ENCODE data around the gene GRIA1.
"Not testable (repeated sequence)": the region's sequence is repeated elsewhere in the genome, so short reads cannot be mapped to it uniquely, and the experiment has no call there.

Gene GRIA1

GRCh38 chr5:153723022-153723610 lies 232.6 kb downstream of the GRIA1 start:
- Mint-ChIP-seq H3K9me3 (peaks cover 0 to 16% of the 10 kb centered on the region in 2 donors), H3K27ac (peak overlapping the region in 1 of 2 donors; percentile 54)
- H3K27me3 Mint-ChIP-seq, ATAC-seq, H3K4me1 Mint-ChIP-seq, H3K4me3 Mint-ChIP-seq, DNase-seq: not testable (repeated sequence)

GRCh38 chr5:153742060-153742459 lies 251.6 kb downstream of the GRIA1 start:
- peaks cover 4 to 7% of the 10 kb centered on the region in 2 donors for H3K9me3 Mint-ChIP-seq
- ATAC-seq (no peak), DNase-seq (no peak)
- H3K27me3 Mint-ChIP-seq = peaks cover 8% of the 10 kb centered on the region
- no peak overlapping the region for H3K4me3 Mint-ChIP-seq
- no peaks in the 10 kb centered on the region for H3K4me1 Mint-ChIP-seq
- no peak overlapping the region for H3K27ac Mint-ChIP-seq

GRCh38 chr5:153744751-153745150 lies 254.3 kb downstream of the GRIA1 start:
- Mint-ChIP-seq H3K4me1 (no peaks in the 10 kb centered on the region), H3K9me3 (peaks cover 4 to 7% of the 10 kb centered on the region in 2 donors), H3K27me3 (peaks cover 8% of the 10 kb centered on the region), H3K4me3 (no peak overlapping the region), H3K27ac (no peak overlapping the region)
- DNase-seq (no peak), ATAC-seq (no peak)

GRCh38 chr5:153745778-153746395 lies 255.4 kb downstream of the GRIA1 start:
- H3K4me3 Mint-ChIP-seq = no peak overlapping the region
- peaks cover 4 to 7% of the 10 kb centered on the region in 2 donors for H3K9me3 Mint-ChIP-seq
- DNase-seq (no peak), ATAC-seq (no peak)
- H3K4me1 Mint-ChIP-seq = no peaks in the 10 kb centered on the region
- H3K27ac Mint-ChIP-seq = no peak overlapping the region
- peaks cover 8% of the 10 kb centered on the region for H3K27me3 Mint-ChIP-seq

- peaks cover 4 to 7% of the 10 kb centered on the region in 2 donors for H3K9me3 Mint-ChIP-seq
- DNase-seq (no peak), ATAC-seq (no peak)
- no peak overlapping the region for H3K27ac Mint-ChIP-seq
- no peak overlapping the region for H3K4me3 Mint-ChIP-seq
- no peaks in the 10 kb centered on the region for H3K4me1 Mint-ChIP-seq
- peaks cover 8% of the 10 kb centered on the region for H3K27me3 Mint-ChIP-seq
Observed at GRCh38 chr5:153746440-153746839, 256.0 kb downstream of the GRIA1 start.

- no peak overlapping the region for H3K4me3 Mint-ChIP-seq
- DNase-seq (no peak), ATAC-seq (no peak)
- H3K9me3 Mint-ChIP-seq = peaks cover 0 to 7% of the 10 kb centered on the region in 2 donors
- peaks cover 1% of the 10 kb centered on the region for H3K27me3 Mint-ChIP-seq
- no peaks in the 10 kb centered on the region for H3K4me1 Mint-ChIP-seq
- no peak overlapping the region for H3K27ac Mint-ChIP-seq
Observed at GRCh38 chr5:153748823-153749222, 258.4 kb downstream of the GRIA1 start.

GRCh38 chr5:153749960-153750359 lies 259.5 kb downstream of the GRIA1 start:
- peaks cover 0 to 7% of the 10 kb centered on the region in 2 donors for H3K9me3 Mint-ChIP-seq
- no peak for ATAC-seq

GRCh38 chr5:153751251-153751650 lies 260.8 kb downstream of the GRIA1 start:
- peaks cover 0 to 7% of the 10 kb centered on the region in 2 donors for H3K9me3 Mint-ChIP-seq
- H3K27ac Mint-ChIP-seq = no peak overlapping the region
- no peak overlapping the region for H3K4me3 Mint-ChIP-seq
- no peaks in the 10 kb centered on the region for H3K4me1 Mint-ChIP-seq
- ATAC-seq (no peak), DNase-seq (no peak)
- H3K27me3 Mint-ChIP-seq = no peaks in the 10 kb centered on the region

More at GRCh38 chr5:153749960-153750359, 259.5 kb downstream of the GRIA1 start:
- H3K27ac Mint-ChIP-seq = no peak overlapping the region
- no peaks in the 10 kb centered on the region for H3K27me3 Mint-ChIP-seq
- DNase-seq = no peak
- H3K4me3 Mint-ChIP-seq = no peak overlapping the region
- H3K4me1 Mint-ChIP-seq = no peaks in the 10 kb centered on the region

- DNase-seq (no peak), ATAC-seq (no peak)
- H3K9me3 Mint-ChIP-seq = peaks cover 5% of the 10 kb centered on the region in 2 donors
- H3K4me1 Mint-ChIP-seq = no peaks in the 10 kb centered on the region
- H3K27ac Mint-ChIP-seq = no peak overlapping the region
- no peaks in the 10 kb centered on the region for H3K27me3 Mint-ChIP-seq
- no peak overlapping the region for H3K4me3 Mint-ChIP-seq
Observed at GRCh38 chr5:153752890-153753289, 262.4 kb downstream of the GRIA1 start.

- H3K27ac Mint-ChIP-seq = no peak overlapping the region
- H3K4me1 Mint-ChIP-seq = no peaks in the 10 kb centered on the region
- ATAC-seq = no peak
- no peak overlapping the region for H3K4me3 Mint-ChIP-seq
- no peak for DNase-seq
- no peaks in the 10 kb centered on the region for H3K27me3 Mint-ChIP-seq
- peaks cover 0 to 5% of the 10 kb centered on the region in 2 donors for H3K9me3 Mint-ChIP-seq
Observed at GRCh38 chr5:153753645-153754432, 263.4 kb downstream of the GRIA1 start.

GRCh38 chr5:153755913-153756500 lies 265.5 kb downstream of the GRIA1 start:
- H3K27me3 Mint-ChIP-seq = no peaks in the 10 kb centered on the region
- H3K27ac Mint-ChIP-seq = no peak overlapping the region
- peaks cover 5 to 9% of the 10 kb centered on the region in 2 donors for H3K9me3 Mint-ChIP-seq
- DNase-seq (no peak), ATAC-seq (no peak)
- H3K4me3 Mint-ChIP-seq = no peak overlapping the region
- H3K4me1 Mint-ChIP-seq = no peaks in the 10 kb centered on the region

GRCh38 chr5:153756540-153756939 lies 266.1 kb downstream of the GRIA1 start:
- H3K9me3 Mint-ChIP-seq = peaks cover 7 to 9% of the 10 kb centered on the region in 2 donors
- ATAC-seq (no peak), DNase-seq (no peak)
- no peaks in the 10 kb centered on the region for H3K4me1 Mint-ChIP-seq
- no peak overlapping the region for H3K27ac Mint-ChIP-seq
- H3K4me3 Mint-ChIP-seq = no peak overlapping the region
- no peaks in the 10 kb centered on the region for H3K27me3 Mint-ChIP-seq

GRCh38 chr5:153765987-153766386 lies 275.5 kb downstream of the GRIA1 start:
- Mint-ChIP-seq H3K27ac (no peak overlapping the region), H3K27me3 (no peaks in the 10 kb centered on the region), H3K9me3 (peaks cover under 1 to 3% of the 10 kb centered on the region in 2 donors), H3K4me1 (no peaks in the 10 kb centered on the region), H3K4me3 (no peak overlapping the region)
- ATAC-seq = no peak
- no peak for DNase-seq

GRCh38 chr5:153767221-153768188 lies 277.0 kb downstream of the GRIA1 start:
- Mint-ChIP-seq H3K27ac (no peak overlapping the region), H3K9me3 (no peaks in the 10 kb centered on the region), H3K4me1 (no peaks in the 10 kb centered on the region), H3K4me3 (no peak overlapping the region), H3K27me3 (no peaks in the 10 kb centered on the region)
- ATAC-seq (no peak), DNase-seq (no peak)

- Mint-ChIP-seq H3K4me3 (no peak overlapping the region), H3K27ac (no peak overlapping the region), H3K4me1 (no peaks in the 10 kb centered on the region), H3K27me3 (no peaks in the 10 kb centered on the region), H3K9me3 (no peaks in the 10 kb centered on the region)
- no peak for ATAC-seq
- no peak for DNase-seq
Observed at GRCh38 chr5:153770066-153770465, 279.6 kb downstream of the GRIA1 start.
